Activated CD4-positive, alpha-beta T cell treated with anti-CD3 and anti-CD28 coated beads for 24 hours (primary cell): ENCODE data around the gene CLCNKA.
"Not testable (repeated sequence)": the region's sequence is repeated elsewhere in the genome, so short reads cannot be mapped to it uniquely, and the experiment has no call there.

Source experiments
- DNase-seq, 2 donors: peaks; one replicate each; pipeline ENCODE4 v3.0.0-alpha.2; 2020; ENCODE audit warnings: low read depth in 2 of 2

CLCNKA gene

GRCh38 chr1:16021681-16022080 is at the start of gene CLCNKA:
Gene CLCNKA, plus strand, starts transcription at chr1:16022036. Its CDS starts 584 bp downstream, at chr1:16022620.
- DNase-seq = no peak

- no peak for DNase-seq
These were observed 49.4 kb upstream of the CLCNKA start for GRCh38 chr1:15972409-15972808.

GRCh38 chr1:15973772-15974171 is 48.1 kb upstream of the CLCNKA start:
- DNase-seq = no peak

GRCh38 chr1:15974855-15975254 is 47.0 kb upstream of the CLCNKA start:
- no peak for DNase-seq

GRCh38 chr1:15975358-15975804 is 46.5 kb upstream of the CLCNKA start:
- peak; percentile 58 to 67 for DNase-seq

- peak; percentile 93 to 94 for DNase-seq
These were observed 45.8 kb upstream of the CLCNKA start, which contains the start of gene ZBTB17 for GRCh38 chr1:15975805-15976680. Gene ZBTB17, minus strand, starts transcription at chr1:15976101. Its CDS starts 27,606 bp downstream, at chr1:15948495.

GRCh38 chr1:15977947-15978346 is 43.9 kb upstream of the CLCNKA start:
- not testable (repeated sequence) for DNase-seq

GRCh38 chr1:15981679-15982078 is 40.2 kb upstream of the CLCNKA start:
- no peak for DNase-seq

- DNase-seq = no peak
These were observed 38.6 kb upstream of the CLCNKA start for GRCh38 chr1:15983275-15983674.

- DNase-seq = no peak
These were observed 36.1 kb upstream of the CLCNKA start for GRCh38 chr1:15985611-15986297.

- no peak for DNase-seq
These were observed 32.7 kb upstream of the CLCNKA start for GRCh38 chr1:15988856-15989736.

GRCh38 chr1:15989776-15990175 is 32.1 kb upstream of the CLCNKA start:
- DNase-seq = no peak

GRCh38 chr1:15991427-15992186 is 30.2 kb upstream of the CLCNKA start:
- no peak for DNase-seq

- DNase-seq = no peak
These were observed 29.7 kb upstream of the CLCNKA start for GRCh38 chr1:15992187-15992553.

- DNase-seq = no peak
These were observed 29.0 kb upstream of the CLCNKA start for GRCh38 chr1:15992582-15993500.

- no peak for DNase-seq
These were observed 28.2 kb upstream of the CLCNKA start for GRCh38 chr1:15993666-15994065.

GRCh38 chr1:15994081-15994480 is 27.8 kb upstream of the CLCNKA start:
- DNase-seq = no peak

- DNase-seq = peak; percentile 34 to 35
These were observed 27.1 kb upstream of the CLCNKA start for GRCh38 chr1:15994590-15995351.

GRCh38 chr1:15997076-15997585 is 24.7 kb upstream of the CLCNKA start:
- DNase-seq = no peak
